GM21528 (cell line): ENCODE data around the gene PADI3.
"Not testable (repeated sequence)": the region's sequence is repeated elsewhere in the genome, so short reads cannot be mapped to it uniquely, and the experiment has no call there.

Experiments
- ATAC-seq: cut with Tn5 transposase; IDR thresholded peaks from one replicate; pipeline ENCODE4 v1.9.1; 2021; ENCODE audit warnings: mild to moderate bottlenecking, moderate library complexity; ENCODE audit not compliant: unreplicated experiment, low FRiP score

PADI3 gene

DNA sequence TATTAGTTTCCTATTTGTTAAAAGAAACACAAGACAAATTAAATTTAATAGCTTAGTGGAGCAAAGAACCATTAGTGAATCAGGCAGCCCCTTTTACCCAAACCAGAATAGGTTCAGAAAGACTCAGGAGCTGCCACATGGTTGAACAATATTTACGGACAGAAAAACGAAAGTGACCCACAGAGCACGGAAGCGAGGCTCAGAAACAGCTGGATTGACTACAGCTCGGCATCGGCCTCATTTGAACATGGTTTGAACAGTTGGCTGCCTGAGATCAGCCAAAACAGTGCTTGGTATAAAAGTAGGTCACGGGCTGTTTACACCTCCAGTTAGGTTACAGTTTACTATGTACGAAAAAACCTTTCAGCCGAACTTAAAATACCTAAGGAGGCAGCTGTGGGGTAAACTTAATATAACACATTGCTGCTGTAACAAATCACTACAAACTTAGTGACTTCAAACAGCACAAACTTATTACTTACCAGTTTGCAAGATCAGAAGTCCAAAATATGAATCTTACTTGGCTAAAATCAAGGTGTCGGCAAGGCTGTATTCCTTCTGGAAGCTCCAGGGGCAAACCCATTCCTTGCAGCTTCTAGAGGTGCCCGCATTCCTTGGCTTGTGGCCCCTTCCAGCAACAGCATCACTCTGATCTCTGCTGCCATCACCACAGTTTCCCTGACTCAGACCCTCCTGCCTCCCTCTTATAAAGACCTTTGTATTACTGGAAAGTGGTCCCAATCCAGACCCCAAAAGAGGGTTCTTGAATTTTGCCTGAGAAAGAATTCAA lies 70.9 kb downstream of the PADI3 start:
- ATAC-seq: no peak

DNA sequence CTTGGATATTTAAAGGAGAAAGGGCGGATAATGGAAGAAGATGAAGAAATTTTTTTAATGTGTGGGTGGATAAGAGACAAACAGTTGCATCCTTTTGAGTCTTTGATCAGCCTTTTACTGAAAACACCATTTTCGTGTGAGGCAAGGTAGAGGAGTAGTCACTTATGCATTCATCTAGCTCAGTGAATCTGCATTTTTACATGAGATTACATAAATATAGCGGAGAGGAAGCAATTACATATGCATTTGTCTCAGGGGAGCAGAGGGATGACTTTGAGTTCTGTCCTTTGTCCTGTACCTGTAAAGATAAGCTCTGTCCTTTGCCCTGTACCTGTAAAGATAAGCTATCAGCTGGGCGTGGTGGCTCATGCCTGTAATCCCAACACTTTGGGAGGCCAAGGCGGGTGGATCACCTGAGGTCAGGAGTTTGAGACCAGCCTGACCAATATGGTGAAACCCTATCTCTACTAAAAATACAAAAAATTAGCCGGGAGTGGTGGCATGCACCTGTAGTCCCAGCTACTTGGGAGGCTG lies 73.0 kb downstream of the PADI3 start:
- ATAC-seq: not testable (repeated sequence)

DNA sequence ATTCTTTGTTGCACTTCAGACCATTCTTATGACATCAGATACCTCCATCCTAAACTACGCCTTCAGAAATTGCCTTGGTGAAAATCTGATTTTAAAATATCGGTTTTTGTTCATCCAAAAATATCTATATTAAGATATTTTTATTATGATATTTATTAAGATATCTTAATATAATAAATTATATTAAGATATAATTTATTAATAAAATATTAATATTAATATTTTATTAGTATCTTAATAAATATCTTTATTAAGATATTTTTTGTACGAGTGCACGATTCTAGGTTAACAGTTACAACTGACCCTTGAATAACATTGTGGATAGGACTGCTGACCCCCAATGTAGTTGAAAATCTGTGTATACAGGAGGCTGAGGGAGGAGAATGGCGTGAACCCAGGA lies 80.0 kb downstream of the PADI3 start:
- no peak for ATAC-seq

DNA sequence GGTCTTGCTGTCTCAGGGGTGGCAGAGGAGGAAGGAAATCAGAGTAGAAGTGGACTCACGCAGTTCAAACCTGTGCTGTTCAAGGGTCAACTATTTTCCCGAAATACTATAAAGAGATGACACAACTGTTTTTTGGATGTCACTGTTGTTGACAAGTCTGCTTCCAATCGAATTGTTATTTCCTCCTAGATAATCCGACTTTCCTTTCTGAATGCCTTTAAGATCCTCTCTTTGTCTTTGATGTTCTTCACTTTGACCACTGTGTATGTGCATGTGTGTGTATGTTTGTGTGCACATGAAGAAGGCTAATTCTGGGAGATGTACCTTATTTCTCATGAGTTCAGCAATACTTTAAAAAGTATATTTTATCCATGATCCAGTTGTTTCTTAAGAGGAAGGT lies 80.7 kb downstream of the PADI3 start:
- no peak for ATAC-seq

DNA sequence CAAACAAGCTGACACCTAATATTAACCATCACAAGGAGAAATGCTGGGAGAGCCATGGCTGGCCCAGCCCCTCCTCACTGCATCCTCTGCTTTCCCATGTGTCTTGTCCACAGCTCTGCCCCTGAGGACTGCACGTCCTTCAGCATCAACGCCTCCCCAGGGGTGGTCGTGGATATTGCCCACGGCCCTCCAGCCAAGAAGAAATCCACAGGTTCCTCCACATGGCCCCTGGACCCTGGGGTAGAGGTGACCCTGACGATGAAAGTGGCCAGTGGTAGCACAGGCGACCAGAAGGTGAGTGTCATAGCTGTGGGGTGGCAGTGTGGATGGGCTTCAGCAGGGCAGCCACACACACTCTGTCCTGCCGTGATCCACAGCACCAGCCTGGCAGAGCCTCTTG lies 82.0 kb downstream of the PADI3 start:
- ATAC-seq: no peak

DNA sequence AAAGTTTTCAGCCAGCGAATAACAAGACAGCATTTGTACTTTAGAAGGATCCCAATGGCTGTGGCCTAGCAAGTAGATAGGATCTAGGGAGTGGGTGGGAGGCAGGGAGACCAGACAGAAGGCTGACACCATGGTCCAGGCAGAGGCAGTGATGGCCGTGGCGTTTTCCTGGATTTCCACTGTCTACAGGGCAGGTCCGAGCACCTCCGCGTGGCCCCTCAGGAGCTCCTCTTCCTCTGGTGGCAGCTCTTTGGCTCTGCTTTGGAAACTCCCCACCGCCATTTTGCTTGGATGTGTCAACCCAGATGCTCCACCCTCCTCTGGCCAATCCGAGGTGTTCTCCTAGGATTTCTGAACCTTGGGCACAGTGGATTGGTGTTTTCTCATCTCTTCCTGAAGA lies 84.2 kb downstream of the PADI3 start:
- ATAC-seq: no peak
